Naive thymus-derived CD8-positive, alpha-beta T cell (primary cell): ENCODE measurements around the gene ATG7. TPM values are rescaled to one million over a fixed set of nuclear protein-coding genes. Genes with fewer than 3 reads are reported as not detected.
"Not testable (repeated sequence)": the region's sequence is repeated elsewhere in the genome, so short reads cannot be mapped to it uniquely, and the experiment has no call there.

Experiments
- ATAC-seq, 2 donors: fragments of 150-1000 bp; cut with Tn5 transposase in 1 of 2; sonication (Bioruptor Pico), chemical (Tn5 transposase) in 1 of 2; 1 replicate in 1 of 2; 2 replicates in 1 of 2; pipeline ENCODE4 v1.10.0; 2021; ENCODE audit warnings: mild to moderate bottlenecking in 2 of 2, moderate library complexity in 2 of 2
- POLR2A ChIA-PET: fragments of 350-600 bp; sonication (Branson Sonifier 250); formaldehyde crosslinking; loops from one replicate; lab custom pipeline; 2021; ENCODE audit warnings: antibody characterized with exemption; lab: Charles Lee
- DNase-seq, 10 donors: peaks; one replicate each; pipeline versions ENCODE4 v3.0.0 to v3.0.0-alpha.2; 2020 to 2022
- H3K27ac Mint-ChIP-seq, 10 donors: one replicate each; pipeline ENCODE4 v1.8.0; 2020 to 2022; ENCODE audit warnings: mild to moderate bottlenecking in 10 of 10, mixed read lengths in 10 of 10, moderate library complexity in 4 of 10, inconsistent platforms in 1 of 10
- H3K27me3 Mint-ChIP-seq, 5 donors: one replicate each; pipeline ENCODE4 v1.8.0; 2021 to 2022; ENCODE audit warnings: mixed read lengths in 5 of 5
- H3K36me3 Mint-ChIP-seq, 3 donors: one replicate each; pipeline ENCODE4 v1.8.0; 2020 to 2022; ENCODE audit warnings: mixed read lengths in 3 of 3, mild to moderate bottlenecking in 2 of 3, inconsistent platforms in 1 of 3
- H3K4me1 Mint-ChIP-seq, 4 donors: one replicate each; pipeline ENCODE4 v1.8.0; 2021 to 2022; ENCODE audit warnings: mixed read lengths in 4 of 4
- H3K4me3 Mint-ChIP-seq, 10 donors: one replicate each; pipeline ENCODE4 v1.8.0; 2020 to 2022; ENCODE audit warnings: mild to moderate bottlenecking in 10 of 10, mixed read lengths in 10 of 10, moderate library complexity in 6 of 10, inconsistent platforms in 1 of 10
- H3K9me3 Mint-ChIP-seq, 9 donors: one replicate each; pipeline ENCODE4 v1.8.0; 2020 to 2022; ENCODE audit warnings: mixed read lengths in 9 of 9, mild to moderate bottlenecking in 3 of 9, inconsistent platforms in 1 of 9, moderate library complexity in 1 of 9
- polyA plus RNA-seq, 3 donors: library from polyadenylated mRNA; unstranded; fragments of 300-500 nt; fragmentation: Illumina TruSeq; gene quantifications; one replicate each; pipeline ENCODE4 v1.2.3, GENCODE V29; 2021
- total RNA-seq, 8 experiments: library from RNA in 2 of 8; stranded (reverse) in 2 of 8; gene quantifications; one replicate each; pipeline ENCODE4 v1.2.3 and lab custom pipeline; 2021 to 2026

The ATG7 gene
- total and polyA plus RNA-seq, 5 experiments from 2014 or later = 6.0 to 28.7 (median 15.3) TPM

DNA sequence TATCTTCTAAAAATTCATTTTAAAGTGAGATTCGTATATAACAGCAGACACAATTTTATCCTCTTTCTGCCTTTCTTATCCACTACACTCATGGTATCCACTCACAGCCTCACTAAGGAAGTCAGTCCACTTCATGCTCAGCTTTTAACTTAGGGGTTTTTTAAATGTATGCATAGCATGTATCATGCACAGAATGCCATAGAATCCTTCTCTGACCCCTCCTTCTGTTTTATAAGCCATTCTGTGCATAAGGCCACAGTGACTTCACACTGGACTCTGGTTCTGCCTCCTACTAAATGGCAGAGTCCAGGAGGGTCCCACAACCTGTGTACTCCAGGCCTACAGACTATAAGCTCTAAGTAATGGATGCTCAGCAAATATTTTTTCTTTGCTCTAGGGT, 129.2 kb downstream of the ATG7 start:
- Mint-ChIP-seq H3K27me3 (no peaks in the 10 kb centered on the region), H3K4me1 (peaks cover 0 to 4% (median 0%) of the 10 kb centered on the region in 4 donors), H3K27ac (peak overlapping the region in 2 of 10 donors; percentile 33 to 34), H3K4me3 (no peak overlapping the region), H3K9me3 (peaks cover 0 to 12% (median 6%) of the 10 kb centered on the region in 9 donors), H3K36me3 (peaks cover 19 to 29% (median 25%) of the 10 kb centered on the region in 3 donors)
- POLR2A ChIA-PET = no interaction called here
- ATAC-seq (no peak), DNase-seq (no peak)

DNA sequence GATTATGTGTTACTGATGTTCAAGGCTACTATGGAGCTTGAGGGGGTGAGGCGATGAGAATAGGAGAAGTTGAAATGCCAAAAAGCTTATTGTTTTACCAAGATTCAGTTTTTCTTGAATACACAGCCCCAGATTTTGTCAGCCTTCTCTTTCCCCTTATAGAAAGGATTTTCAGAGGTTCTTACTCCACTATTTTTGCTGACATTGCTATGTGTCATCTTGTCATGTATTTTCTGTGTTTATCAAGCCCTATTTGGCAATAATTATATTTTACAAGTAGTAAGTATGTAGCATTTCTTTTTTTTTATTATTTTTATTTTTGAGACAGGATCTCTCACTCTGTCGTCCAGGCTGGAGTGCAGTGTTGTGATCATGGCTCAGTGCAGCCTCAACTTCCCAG, 133.1 kb downstream of the ATG7 start:
- no peak overlapping the region for H3K4me3 Mint-ChIP-seq
- peaks cover 47 to 64% (median 54%) of the 10 kb centered on the region in 3 donors for H3K36me3 Mint-ChIP-seq

GRCh38 chr3:11407644-11408043, 135.4 kb downstream of the ATG7 start:
- Mint-ChIP-seq H3K27me3 (no peaks in the 10 kb centered on the region), H3K4me1 (peaks cover 0 to 6% (median 4%) of the 10 kb centered on the region in 4 donors), H3K36me3 (peaks cover 58 to 68% (median 64%) of the 10 kb centered on the region in 3 donors), H3K4me3 (no peak overlapping the region), H3K9me3 (peaks cover 7 to 49% (median 25%) of the 10 kb centered on the region in 9 donors), H3K27ac (no peak overlapping the region)
- POLR2A ChIA-PET = no interaction called here
- DNase-seq (no peak), ATAC-seq (no peak)

More for the DNA sequence above, 133.1 kb downstream of the ATG7 start:
- no peaks in the 10 kb centered on the region for H3K27me3 Mint-ChIP-seq
- peaks cover 0 to 4% (median under 1%) of the 10 kb centered on the region in 4 donors for H3K4me1 Mint-ChIP-seq
- ATAC-seq (no peak), DNase-seq (no peak)
- H3K27ac Mint-ChIP-seq = no peak overlapping the region
- POLR2A ChIA-PET = no interaction called here
- peaks cover 7 to 38% (median 18%) of the 10 kb centered on the region in 9 donors for H3K9me3 Mint-ChIP-seq

- H3K27ac Mint-ChIP-seq, H3K4me1 Mint-ChIP-seq, H3K4me3 Mint-ChIP-seq, DNase-seq, POLR2A ChIA-PET, H3K27me3 Mint-ChIP-seq, ATAC-seq: not testable (repeated sequence)
- Mint-ChIP-seq H3K9me3 (peaks cover 7 to 54% (median 25%) of the 10 kb centered on the region in 9 donors), H3K36me3 (peaks cover 58 to 65% (median 63%) of the 10 kb centered on the region in 3 donors)
Observed at GRCh38 chr3:11408324-11408859, 136.2 kb downstream of the ATG7 start.

DNA sequence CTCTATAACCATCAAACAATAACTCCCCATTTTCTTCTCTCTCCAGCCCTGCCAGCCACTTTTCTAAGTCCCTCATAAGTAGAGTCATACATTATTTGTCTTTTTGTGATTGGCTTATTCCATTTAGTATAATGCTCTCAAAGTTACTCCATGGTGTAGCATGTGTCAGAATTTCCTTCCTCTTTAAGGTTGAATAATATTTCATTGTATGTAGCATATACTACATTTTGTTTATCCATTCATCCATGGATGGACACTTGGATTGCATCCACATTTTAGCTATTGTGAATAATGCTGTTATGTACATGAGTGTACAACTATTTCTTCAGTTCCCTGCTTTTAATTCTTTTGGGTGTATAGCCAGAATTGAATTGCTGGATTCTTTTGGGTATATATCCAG, 138.4 kb downstream of the ATG7 start:
- Mint-ChIP-seq H3K9me3 (peaks cover 7 to 66% (median 32%) of the 10 kb centered on the region in 9 donors), H3K27me3 (no peaks in the 10 kb centered on the region), H3K4me3 (no peak overlapping the region), H3K27ac (no peak overlapping the region), H3K36me3 (peaks cover 42 to 61% (median 60%) of the 10 kb centered on the region in 3 donors), H3K4me1 (peaks cover 0 to 6% (median 3%) of the 10 kb centered on the region in 4 donors)
- POLR2A ChIA-PET = no interaction called here
- ATAC-seq = no peak
- no peak for DNase-seq

DNA sequence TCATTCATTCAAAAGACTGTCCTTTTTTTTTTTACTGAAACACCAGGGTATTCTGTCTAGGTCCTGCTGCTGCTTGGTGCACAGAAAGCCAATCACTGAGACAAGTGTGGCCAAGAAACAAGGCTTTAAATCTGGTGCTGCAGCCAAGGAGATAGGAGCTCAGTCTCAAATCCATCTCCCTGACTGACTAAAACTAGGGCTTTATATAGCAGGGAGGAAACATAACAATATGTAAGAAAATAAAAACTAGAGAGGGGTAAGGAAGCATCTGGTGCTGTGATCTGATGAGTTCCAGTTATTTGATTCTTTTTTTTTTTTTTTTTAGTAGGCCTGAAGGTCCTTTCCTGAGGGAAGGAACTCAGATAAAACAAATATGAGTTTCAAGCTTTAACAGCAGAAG, 139.8 kb downstream of the ATG7 start:
- Mint-ChIP-seq H3K27ac (no peak overlapping the region), H3K27me3 (no peaks in the 10 kb centered on the region), H3K4me3 (no peak overlapping the region), H3K4me1 (peaks cover 0 to 6% (median 3%) of the 10 kb centered on the region in 4 donors), H3K9me3 (peaks cover 7 to 53% (median 24%) of the 10 kb centered on the region in 9 donors), H3K36me3 (peaks cover 34 to 48% (median 47%) of the 10 kb centered on the region in 3 donors)
- ATAC-seq = no peak
- DNase-seq = no peak
- POLR2A ChIA-PET = no interaction called here

- Mint-ChIP-seq H3K9me3 (peaks cover 6 to 45% (median 20%) of the 10 kb centered on the region in 9 donors), H3K36me3 (peaks cover 30 to 38% (median 38%) of the 10 kb centered on the region in 3 donors), H3K4me1 (peaks cover 0 to 6% (median 4%) of the 10 kb centered on the region in 4 donors), H3K27me3 (no peaks in the 10 kb centered on the region), H3K4me3 (no peak overlapping the region), H3K27ac (no peak overlapping the region)
- DNase-seq = no peak
- no peak for ATAC-seq
- POLR2A ChIA-PET = no interaction called here
Observed at GRCh38 chr3:11413071-11413470, 140.9 kb downstream of the ATG7 start.

DNA sequence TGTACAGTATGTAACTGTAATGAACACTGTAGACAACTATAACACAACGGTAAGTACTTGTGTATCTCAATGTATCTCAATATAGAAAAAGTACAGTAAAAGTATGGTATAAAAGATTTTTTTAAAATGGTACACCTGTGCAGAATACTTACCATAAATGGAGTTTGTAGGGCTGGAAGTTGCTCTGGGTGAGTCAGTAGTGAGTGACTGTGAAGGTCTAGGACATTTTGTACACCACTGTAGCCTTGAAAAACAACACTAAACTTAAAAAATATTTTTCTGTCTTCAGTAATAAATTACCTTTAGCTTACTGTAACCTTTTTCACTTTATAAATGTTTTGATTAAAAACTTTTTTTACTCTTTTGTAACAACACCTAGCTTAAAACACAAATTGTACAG, 142.9 kb downstream of the ATG7 start:
- ATAC-seq = no peak
- POLR2A ChIA-PET = no interaction called here
- Mint-ChIP-seq H3K27ac (no peak overlapping the region), H3K27me3 (no peaks in the 10 kb centered on the region), H3K9me3 (peaks cover 0 to 32% (median 13%) of the 10 kb centered on the region in 9 donors), H3K36me3 (peaks cover 10 to 25% (median 24%) of the 10 kb centered on the region in 3 donors), H3K4me1 (peaks cover 0 to 21% (median 6%) of the 10 kb centered on the region in 4 donors), H3K4me3 (no peak overlapping the region)
- no peak for DNase-seq

DNA sequence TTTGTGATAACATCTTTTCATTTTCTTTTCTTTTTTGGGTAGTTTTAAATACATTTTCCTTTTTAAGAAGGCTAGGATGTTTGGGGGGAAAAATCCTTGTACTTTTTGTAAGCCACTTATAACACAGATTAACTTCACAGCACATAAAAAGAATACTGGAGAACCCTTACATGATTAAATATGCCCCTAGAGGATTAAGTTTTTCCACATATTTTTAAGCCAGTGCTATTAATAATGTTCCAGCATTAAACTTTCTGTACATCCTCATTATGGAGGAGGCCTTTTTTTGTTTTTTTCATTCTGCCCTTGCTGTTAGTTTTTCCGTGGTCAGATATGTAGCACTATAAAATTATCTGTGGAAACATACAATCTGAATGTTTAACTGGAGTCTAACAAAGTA, 147.9 kb downstream of the ATG7 start:
- peaks cover 11 to 31% (median 15%) of the 10 kb centered on the region in 4 donors for H3K4me1 Mint-ChIP-seq
- POLR2A ChIA-PET = no interaction called here
- DNase-seq (no peak), ATAC-seq (no peak)
- H3K4me3 Mint-ChIP-seq = no peak overlapping the region
- H3K27me3 Mint-ChIP-seq = no peaks in the 10 kb centered on the region
- H3K36me3 Mint-ChIP-seq = peaks cover 0 to 14% (median 13%) of the 10 kb centered on the region in 3 donors
- H3K27ac Mint-ChIP-seq = no peak overlapping the region
- no peaks in the 10 kb centered on the region for H3K9me3 Mint-ChIP-seq

DNA sequence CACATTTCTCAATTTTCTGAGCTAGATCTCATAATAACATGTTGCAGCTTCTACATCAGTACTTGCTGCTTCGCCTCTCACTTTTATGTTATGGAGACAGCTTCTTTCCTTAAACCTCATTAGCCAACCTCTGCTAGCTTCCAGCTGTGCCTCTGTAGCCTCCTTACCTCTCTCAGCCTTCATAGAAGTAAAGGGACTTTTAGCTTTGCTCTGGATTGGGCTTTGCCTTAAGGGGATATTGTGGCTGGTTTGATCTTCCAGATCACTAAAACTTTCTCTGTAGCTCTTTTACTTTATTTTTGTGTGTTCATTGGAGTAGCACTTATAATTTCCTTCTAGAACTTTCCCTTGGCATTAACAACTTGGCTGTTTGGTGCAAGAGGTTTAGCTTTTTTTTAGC, 150.1 kb downstream of the ATG7 start:
- Mint-ChIP-seq H3K9me3 (no peaks in the 10 kb centered on the region), H3K4me1 (peaks cover 11 to 31% (median 14%) of the 10 kb centered on the region in 4 donors), H3K4me3 (peak overlapping the region in 1 of 10 donors; percentile 8), H3K27me3 (no peaks in the 10 kb centered on the region), H3K36me3 (peaks cover 7 to 29% (median 27%) of the 10 kb centered on the region in 3 donors), H3K27ac (peak overlapping the region in 2 of 10 donors; percentile 44 to 83)
- POLR2A ChIA-PET = no interaction called here
- DNase-seq (no peak), ATAC-seq (no peak)

- peaks cover 11 to 26% (median 12%) of the 10 kb centered on the region in 4 donors for H3K4me1 Mint-ChIP-seq
- H3K27ac Mint-ChIP-seq = no peak overlapping the region
- H3K36me3 Mint-ChIP-seq = peaks cover 14 to 41% (median 36%) of the 10 kb centered on the region in 3 donors
- DNase-seq = no peak
- POLR2A ChIA-PET = interaction anchor here (0.5 kb wide), 1 partner anchor 57 kb away, joined by 3 read pairs; no protein-coding TSS in a partner anchor
- H3K9me3 Mint-ChIP-seq = no peaks in the 10 kb centered on the region
- no peaks in the 10 kb centered on the region for H3K27me3 Mint-ChIP-seq
- no peak overlapping the region for H3K4me3 Mint-ChIP-seq
- no peak for ATAC-seq
Observed at GRCh38 chr3:11423868-11424267, 151.7 kb downstream of the ATG7 start.

DNA sequence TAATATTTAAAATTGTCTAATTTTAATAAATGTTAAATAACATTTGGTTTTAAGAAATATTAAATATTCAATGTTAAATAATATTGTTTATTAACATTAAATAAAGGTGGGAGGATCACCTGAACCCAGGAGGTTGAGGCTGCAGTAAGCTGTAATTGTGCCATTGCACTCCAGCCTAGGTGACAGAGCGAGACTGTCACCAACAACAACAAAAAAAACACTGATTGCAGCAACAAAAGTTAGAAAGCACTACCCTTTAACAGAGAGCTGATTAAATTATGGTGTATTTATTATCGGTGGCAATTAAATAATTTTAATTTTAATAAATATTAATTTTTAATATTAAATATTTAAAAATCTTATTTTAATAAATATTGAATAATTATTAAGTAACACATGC, 152.1 kb downstream of the ATG7 start:
- ATAC-seq (no peak), DNase-seq (no peak)
- Mint-ChIP-seq H3K4me1 (peaks cover 11 to 24% (median 12%) of the 10 kb centered on the region in 4 donors), H3K9me3 (no peaks in the 10 kb centered on the region), H3K27ac (no peak overlapping the region), H3K36me3 (peaks cover 14 to 44% (median 36%) of the 10 kb centered on the region in 3 donors), H3K4me3 (no peak overlapping the region), H3K27me3 (no peaks in the 10 kb centered on the region)
- POLR2A ChIA-PET = interaction anchor here (0.5 kb wide), 1 partner anchor 57 kb away, joined by 3 read pairs; no protein-coding TSS in a partner anchor

- Mint-ChIP-seq H3K27ac (no peak overlapping the region), H3K27me3 (no peaks in the 10 kb centered on the region), H3K36me3 (peaks cover 14 to 49% (median 31%) of the 10 kb centered on the region in 3 donors), H3K4me3 (no peak overlapping the region), H3K9me3 (no peaks in the 10 kb centered on the region), H3K4me1 (peaks cover 0 to 2% (median 0%) of the 10 kb centered on the region in 4 donors)
- POLR2A ChIA-PET = no interaction called here
- ATAC-seq (no peak), DNase-seq (no peak)
Observed at GRCh38 chr3:11430207-11430606, 158.0 kb downstream of the ATG7 start.
